Subcutaneous adipose tissue (tissue), 4 donors: ENCODE data around the gene CORO7. TPM values are rescaled to one million over a fixed set of nuclear protein-coding genes. Genes with fewer than 3 reads are reported as not detected.

Experiments
- CTCF ChIP-seq: fragments of 450-650 bp; IDR thresholded peaks from one replicate; pipeline ENCODE4 v1.5.1; 2016; ENCODE audit warnings: low read depth, mild to moderate bottlenecking, control low read depth, antibody characterized with exemption, moderate library complexity
- total RNA-seq, 4 donors: library from RNA; depleted of rRNA; stranded (reverse); fragments of >200 nt; gene quantifications; one replicate each; pipeline ENCODE4 v1.1.0, GENCODE V29; 2016

The CORO7 gene
- total RNA-seq, 4 donors from 2014 or later, result 15.5 to 40.9 (median 24.7) TPM

- no peak for TF ChIP-seq CTCF
These were observed 9.8 kb upstream of the CORO7 start for GRCh38 chr16:4426021-4426684.

- no peak for TF ChIP-seq CTCF
These were observed 9.1 kb upstream of the CORO7 start, which contains the start of gene DNAJA3 for GRCh38 chr16:4425378-4426020. Gene DNAJA3 (plus strand): TSS chr16:4425868. CDS start chr16:4425882, 14 bp downstream.

- no peak for TF ChIP-seq CTCF
These were observed 4.2 kb upstream of the CORO7 start for GRCh38 chr16:4420505-4421105.

- TF ChIP-seq CTCF, result no peak
These were observed 3.1 kb upstream of the CORO7 start for GRCh38 chr16:4419402-4419959.

GRCh38 chr16:4415538-4416199, 727 bp downstream of the CORO7 start:
- no peak for TF ChIP-seq CTCF

GRCh38 chr16:4414187-4414917, 2.0 kb downstream of the CORO7 start:
- no peak for TF ChIP-seq CTCF
